AG04450 (cell line): ENCODE measurements around the gene TRPM1. TPM values are rescaled to one million over a fixed set of nuclear protein-coding genes. Genes with fewer than 3 reads are reported as not detected.

ENCODE experiments used
- CTCF ChIA-PET: fragments of 300-600, 350-600 bp; formaldehyde crosslinking; extraction: SDS; loops from one replicate; lab custom pipeline; 2022; ENCODE audit warnings: antibody characterized with exemption, inconsistent platforms; lab: Charles Lee
- POLR2A ChIA-PET: fragments of 350-600 bp; formaldehyde crosslinking; extraction: SDS; loops from one replicate; lab custom pipeline; 2021; ENCODE audit warnings: antibody characterized with exemption, inconsistent platforms; lab: Yijun Ruan, JAX
- DNase-seq: peaks from one replicate; pipeline ENCODE4 v3.0.0-alpha.2; 2011; ENCODE audit warnings: low read depth, low spot score
- H3K27ac ChIP-seq: one replicate; pipeline ENCODE4 v1.5.1; 2012; ENCODE audit warnings: low read depth, low read length, control low read depth
- H3K27me3 ChIP-seq: one replicate; pipeline ENCODE4 v1.6.0; 2012; ENCODE audit warnings: low read length; ENCODE audit not compliant: control insufficient read depth, insufficient read depth
- H3K4me3 ChIP-seq: 2 replicates; pipeline ENCODE4 v1.5.1; 2011; ENCODE audit warnings: mild to moderate bottlenecking, low read depth, low read length, control low read depth
- H3K9me3 ChIP-seq: 2 replicates; pipeline ENCODE4 v1.5.1; 2012; ENCODE audit warnings: low read length; ENCODE audit not compliant: control insufficient read depth, insufficient read depth
- polyA plus RNA-seq: library from polyadenylated mRNA; depleted of rRNA; stranded (reverse); fragments of >200 nt; gene quantifications from 2 replicates; pipeline ENCODE4 v1.2.3, GENCODE V29; 2011
- TF ChIP-seq, protein P1 (sequence below): IDR thresholded peaks from 2 replicates; pipeline ENCODE4 v1.5.1; 2011; ENCODE audit warnings: low read depth, low read length, control low read depth, inconsistent platforms

TRPM1 gene
- polyA plus RNA-seq, 1 experiment = not detected

GRCh38 chr15:31102039-31102321 lies 455 bp upstream of the TRPM1 start:
- Histone ChIP-seq H3K9me3 (no peaks in the 10 kb centered on the region; the same call in 1 of the 2 replicates), H3K4me3 (no peak overlapping the region), H3K27ac (no peak overlapping the region), H3K27me3 (peaks cover 19% of the 10 kb centered on the region)
- ChIA-PET CTCF (interaction anchor here (0.6 kb wide), 1 partner anchor 300 kb away, joined by 3 read pairs; no protein-coding TSS in a partner anchor), POLR2A (no interaction called here)
- no peak for DNase-seq
- TF ChIP-seq, protein P1, sequence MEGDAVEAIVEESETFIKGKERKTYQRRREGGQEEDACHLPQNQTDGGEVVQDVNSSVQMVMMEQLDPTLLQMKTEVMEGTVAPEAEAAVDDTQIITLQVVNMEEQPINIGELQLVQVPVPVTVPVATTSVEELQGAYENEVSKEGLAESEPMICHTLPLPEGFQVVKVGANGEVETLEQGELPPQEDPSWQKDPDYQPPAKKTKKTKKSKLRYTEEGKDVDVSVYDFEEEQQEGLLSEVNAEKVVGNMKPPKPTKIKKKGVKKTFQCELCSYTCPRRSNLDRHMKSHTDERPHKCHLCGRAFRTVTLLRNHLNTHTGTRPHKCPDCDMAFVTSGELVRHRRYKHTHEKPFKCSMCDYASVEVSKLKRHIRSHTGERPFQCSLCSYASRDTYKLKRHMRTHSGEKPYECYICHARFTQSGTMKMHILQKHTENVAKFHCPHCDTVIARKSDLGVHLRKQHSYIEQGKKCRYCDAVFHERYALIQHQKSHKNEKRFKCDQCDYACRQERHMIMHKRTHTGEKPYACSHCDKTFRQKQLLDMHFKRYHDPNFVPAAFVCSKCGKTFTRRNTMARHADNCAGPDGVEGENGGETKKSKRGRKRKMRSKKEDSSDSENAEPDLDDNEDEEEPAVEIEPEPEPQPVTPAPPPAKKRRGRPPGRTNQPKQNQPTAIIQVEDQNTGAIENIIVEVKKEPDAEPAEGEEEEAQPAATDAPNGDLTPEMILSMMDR = no peak

GRCh38 chr15:31100738-31101137 lies 787 bp downstream of the TRPM1 start:
- H3K27ac ChIP-seq = no peak overlapping the region
- TF ChIP-seq, protein P1 = no peak
- no peak for DNase-seq
- POLR2A ChIA-PET = no interaction called here
- CTCF ChIA-PET = interaction anchor here (0.8 kb wide), 1 partner anchor 26 kb away, joined by 3 read pairs; no protein-coding TSS in a partner anchor
- no peaks in the 10 kb centered on the region; the same call in 1 of the 2 replicates for H3K9me3 ChIP-seq
- peaks cover 22% of the 10 kb centered on the region for H3K27me3 ChIP-seq
- H3K4me3 ChIP-seq = no peak overlapping the region

DNA sequence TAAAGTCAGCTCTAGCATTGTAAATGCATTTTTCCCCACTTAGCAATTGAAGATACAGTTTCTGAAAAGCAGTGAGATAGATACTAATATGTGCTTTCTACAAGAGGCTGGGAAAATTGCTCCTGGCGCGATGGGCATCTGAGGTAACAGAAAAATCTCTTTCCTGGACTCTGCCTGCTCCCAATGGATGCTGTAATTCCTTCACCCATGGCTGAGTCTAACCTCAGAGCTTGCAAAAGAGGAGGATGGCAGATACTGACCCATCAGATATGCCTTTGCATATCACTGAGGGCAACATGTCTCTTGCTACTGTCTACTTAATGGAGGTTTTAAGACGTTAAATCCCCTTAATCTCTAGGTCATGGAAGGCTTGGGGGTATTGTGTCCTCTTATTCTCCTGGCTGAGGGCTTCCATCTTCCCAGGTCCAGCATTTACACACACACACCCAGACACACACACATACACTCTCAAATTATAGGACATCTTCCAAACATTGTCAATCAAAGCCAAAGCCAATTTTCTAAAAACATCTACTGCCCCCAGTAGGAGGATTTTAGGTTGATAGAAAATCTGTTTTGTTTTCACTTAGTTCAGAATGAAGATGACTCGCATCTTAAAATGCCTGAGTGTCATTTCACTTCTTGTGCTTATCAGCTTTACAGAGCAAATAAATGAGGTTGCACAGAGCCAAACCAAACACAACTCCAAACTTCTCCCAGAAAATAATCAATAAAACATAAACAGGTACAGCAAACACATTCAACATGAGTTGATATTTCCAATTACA lies 2.4 kb downstream of the TRPM1 start:
- CTCF ChIA-PET = interaction anchor here (0.8 kb wide), 1 partner anchor 30 kb away, joined by 3 read pairs; no protein-coding TSS in a partner anchor
- POLR2A ChIA-PET = no interaction called here
- H3K27me3 ChIP-seq = peaks cover 22% of the 10 kb centered on the region
- H3K27ac ChIP-seq = no peak overlapping the region
- H3K9me3 ChIP-seq = no peaks in the 10 kb centered on the region; the same call in 1 of the 2 replicates
- H3K4me3 ChIP-seq = no peak overlapping the region
- TF ChIP-seq, protein P1 = no peak
- DNase-seq = no peak

DNA sequence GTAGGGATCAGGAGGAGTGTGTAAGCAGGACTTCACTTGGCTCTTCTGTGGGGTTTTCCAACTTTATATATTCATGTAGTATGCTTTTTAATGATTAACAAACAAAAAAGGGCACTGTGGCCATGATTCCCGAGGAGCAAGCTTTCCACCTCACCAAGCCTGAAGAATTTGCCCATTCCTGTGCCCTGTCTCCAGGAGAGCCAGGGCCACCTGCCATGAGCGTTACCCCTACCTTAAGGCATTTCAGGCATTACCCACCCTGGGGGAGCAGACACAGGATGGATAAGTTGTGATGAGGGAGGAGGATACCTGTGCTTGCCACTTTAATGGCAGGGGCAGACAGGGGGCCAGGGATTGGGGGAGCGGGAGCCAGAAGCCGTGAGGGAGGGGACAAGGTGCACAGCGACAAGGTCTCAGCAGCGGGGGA lies 3.0 kb downstream of the TRPM1 start:
- Histone ChIP-seq H3K27me3 (peaks cover 22% of the 10 kb centered on the region), H3K27ac (no peak overlapping the region), H3K9me3 (no peaks in the 10 kb centered on the region; the same call in 1 of the 2 replicates), H3K4me3 (no peak overlapping the region)
- no peak for DNase-seq
- CTCF ChIA-PET = interaction anchor here (0.8 kb wide), 1 partner anchor 31 kb away, joined by 3 read pairs; no protein-coding TSS in a partner anchor
- POLR2A ChIA-PET = no interaction called here
- TF ChIP-seq, protein P1 = no peak

GRCh38 chr15:31096563-31096962 lies 5.0 kb downstream of the TRPM1 start:
- no peak overlapping the region for H3K4me3 ChIP-seq
- TF ChIP-seq, protein P1 = no peak
- H3K27ac ChIP-seq = no peak overlapping the region
- ChIA-PET POLR2A (no interaction called here), CTCF (no interaction called here)
- no peak for DNase-seq
- H3K9me3 ChIP-seq = no peaks in the 10 kb centered on the region; the same call in 1 of the 2 replicates
- H3K27me3 ChIP-seq = peaks cover 17% of the 10 kb centered on the region
